Right cardiac atrium (tissue), 5 donors: ENCODE measurements around the gene TMEM106C. TPM values are rescaled to one million over a fixed set of nuclear protein-coding genes. Genes with fewer than 3 reads are reported as not detected.
A peak's percentile ranks its signal among the peaks of the same experiment; 100 is the strongest.

Experiments used
- ATAC-seq, 2 donors: fragments of 200-7000 bp; cut with Tn5 transposase; one replicate each; pipeline versions ENCODE4 v1.8.0 to v1.9.1; 2020; ENCODE audit warnings: moderate library complexity in 2 of 2, mild to moderate bottlenecking in 1 of 2
- DNase-seq, 3 donors: peaks; one replicate each; pipeline ENCODE4 v3.0.0-alpha.2; 2020
- H3K27ac ChIP-seq: one replicate; pipeline ENCODE4 v1.5.1; 2013; ENCODE audit warnings: mild to moderate bottlenecking, low read length, control low read depth, moderate library complexity
- H3K27me3 ChIP-seq: one replicate; pipeline ENCODE4 v1.6.1; 2013; ENCODE audit not compliant: control insufficient read depth, insufficient read depth
- H3K4me1 ChIP-seq: one replicate; pipeline ENCODE4 v1.6.1; 2013; ENCODE audit warnings: low read length; ENCODE audit not compliant: control insufficient read depth, insufficient read depth
- H3K4me3 ChIP-seq: one replicate; pipeline ENCODE4 v1.5.1; 2013; ENCODE audit warnings: low read length, control low read depth
- H3K9me3 ChIP-seq: one replicate; pipeline ENCODE4 v1.6.1; 2013; ENCODE audit warnings: low read length; ENCODE audit not compliant: control insufficient read depth
- WGBS: extraction: QIAGEN DNeasy Blood & Tissue Kit; methylation state at CpG from one replicate; pipeline ENCODE4 v1.1.7; 2013; 5-methylcytosine and 5-hydroxymethylcytosine counted together
- intact Hi-C, 4 donors: fragments of 100-400 bp; cut with DNase I; formaldehyde crosslinking; loops; one replicate each; pipeline versions ENCODE4 v1.11.0 to v1.14.0; 2022 to 2023
- polyA plus RNA-seq: library from polyadenylated mRNA; stranded (reverse); fragments of 200-250 nt; gene quantifications from one replicate; pipeline ENCODE4 v1.2.3, GENCODE V29; 2013
- total RNA-seq, 4 donors: library from RNA; stranded (reverse); fragmentation: NEBNext Ultra II Directional; extraction: Animal tissue kit (Norgen Biotek cat#: 25700); gene quantifications; one replicate each; pipeline ENCODE4 v1.2.1, GENCODE V29; 2021
- donor health status: healthy with polysubstance abuse.
- donor health status: DM: no; HTN: yes; CAD: no.
- donor health status: DM: no; HTN: no; CAD: no.
- donor health status: DM: no; HTN: yes; CAD: no; lungs with severe emphysema.
- donor health status: DM: yes; HTN: yes; CAD: no.

TMEM106C gene
- total and polyA plus RNA-seq, 5 donors: 67.8 to 85.7 (median 73.0) TPM

GRCh38 chr12:48008349-48008748 lies 45.0 kb downstream of the TMEM106C start:
- H3K27me3 ChIP-seq: no peaks in the 10 kb centered on the region
- no peak overlapping the region for H3K4me3 ChIP-seq

GRCh38 chr12:48008950-48009349 lies 45.6 kb downstream of the TMEM106C start:
- Histone ChIP-seq H3K27me3 (no peaks in the 10 kb centered on the region), H3K27ac (no peak overlapping the region), H3K4me1 (no peaks in the 10 kb centered on the region), H3K9me3 (no peaks in the 10 kb centered on the region), H3K4me3 (no peak overlapping the region)
- intact Hi-C loops: no loop called here
- WGBS: 75% methylated on average over 4 of the region's 4 CpGs
- DNase-seq: no peak
- no peak for ATAC-seq

More at GRCh38 chr12:48008349-48008748, 45.0 kb downstream of the TMEM106C start:
- DNase-seq (no peak), ATAC-seq (no peak)
- WGBS: 49% methylated on average over 2 of the region's 2 CpGs
- H3K9me3 ChIP-seq: no peaks in the 10 kb centered on the region
- no peak overlapping the region for H3K27ac ChIP-seq
- H3K4me1 ChIP-seq: no peaks in the 10 kb centered on the region
- intact Hi-C loops: no loop called here

GRCh38 chr12:48009471-48009870 lies 46.1 kb downstream of the TMEM106C start:
- H3K4me1 ChIP-seq: no peaks in the 10 kb centered on the region
- DNase-seq: no peak
- no peak for ATAC-seq
- 76% methylated on average over 1 of the region's 1 CpG for WGBS
- intact Hi-C loops: no loop called here
- no peak overlapping the region for H3K27ac ChIP-seq
- H3K27me3 ChIP-seq: no peaks in the 10 kb centered on the region
- no peak overlapping the region for H3K4me3 ChIP-seq
- H3K9me3 ChIP-seq: no peaks in the 10 kb centered on the region

GRCh38 chr12:48010366-48010970 lies 47.1 kb downstream of the TMEM106C start:
- H3K4me1 ChIP-seq: no peaks in the 10 kb centered on the region
- ATAC-seq (peak in 1 of 2 donors; percentile 29), DNase-seq (no peak)
- intact Hi-C loops: no loop called here
- no peaks in the 10 kb centered on the region for H3K27me3 ChIP-seq
- no peak overlapping the region for H3K27ac ChIP-seq
- WGBS: 67% methylated on average over 7 of the region's 7 CpGs
- H3K4me3 ChIP-seq: no peak overlapping the region
- H3K9me3 ChIP-seq: no peaks in the 10 kb centered on the region

GRCh38 chr12:48012070-48012469 lies 48.7 kb downstream of the TMEM106C start:
- H3K4me1 ChIP-seq: no peaks in the 10 kb centered on the region
- no peaks in the 10 kb centered on the region for H3K27me3 ChIP-seq
- no peaks in the 10 kb centered on the region for H3K9me3 ChIP-seq
- WGBS: 72% methylated on average over 8 of the region's 8 CpGs
- no peak overlapping the region for H3K27ac ChIP-seq
- intact Hi-C loops: no loop called here
- H3K4me3 ChIP-seq: no peak overlapping the region
- DNase-seq (no peak), ATAC-seq (no peak)

- H3K4me3 ChIP-seq: no peak overlapping the region
- no peaks in the 10 kb centered on the region for H3K27me3 ChIP-seq
- no peak for DNase-seq
- no peak for ATAC-seq
- no peaks in the 10 kb centered on the region for H3K4me1 ChIP-seq
- intact Hi-C loops: no loop called here
- H3K9me3 ChIP-seq: no peaks in the 10 kb centered on the region
- 72% methylated on average over 2 of the region's 2 CpGs for WGBS
- no peak overlapping the region for H3K27ac ChIP-seq
These were observed 49.9 kb downstream of the TMEM106C start for GRCh38 chr12:48013287-48013686.

- 49% methylated on average over 1 of the region's 1 CpG for WGBS
- no peak for ATAC-seq
- Histone ChIP-seq H3K27ac (no peak overlapping the region), H3K27me3 (no peaks in the 10 kb centered on the region), H3K9me3 (no peaks in the 10 kb centered on the region), H3K4me1 (no peaks in the 10 kb centered on the region), H3K4me3 (no peak overlapping the region)
- intact Hi-C loops: no loop called here
- DNase-seq: no peak
These were observed 51.7 kb downstream of the TMEM106C start for GRCh38 chr12:48015129-48015528.

GRCh38 chr12:48015954-48016353 lies 52.6 kb downstream of the TMEM106C start:
- H3K9me3 ChIP-seq: no peaks in the 10 kb centered on the region
- no peaks in the 10 kb centered on the region for H3K4me1 ChIP-seq
- no peaks in the 10 kb centered on the region for H3K27me3 ChIP-seq
- no peak overlapping the region for H3K27ac ChIP-seq
- 89% methylated on average over 7 of the region's 7 CpGs for WGBS
- no peak for DNase-seq
- no peak overlapping the region for H3K4me3 ChIP-seq
- intact Hi-C loops: no loop called here
- ATAC-seq: no peak

GRCh38 chr12:48016373-48017020 lies 53.1 kb downstream of the TMEM106C start:
- Histone ChIP-seq H3K27me3 (no peaks in the 10 kb centered on the region), H3K9me3 (no peaks in the 10 kb centered on the region), H3K4me1 (no peaks in the 10 kb centered on the region), H3K27ac (no peak overlapping the region), H3K4me3 (no peak overlapping the region)
- ATAC-seq: no peak
- no peak for DNase-seq
- intact Hi-C loops: no loop called here
- WGBS: 67% methylated on average over 8 of the region's 8 CpGs

GRCh38 chr12:48017496-48017895 lies 54.1 kb downstream of the TMEM106C start:
- intact Hi-C loops: no loop called here
- Histone ChIP-seq H3K27me3 (no peaks in the 10 kb centered on the region), H3K27ac (no peak overlapping the region), H3K4me1 (peaks cover 2% of the 10 kb centered on the region), H3K9me3 (no peaks in the 10 kb centered on the region), H3K4me3 (no peak overlapping the region)
- ATAC-seq (no peak), DNase-seq (no peak)
- WGBS: 74% methylated on average over 5 of the region's 5 CpGs

GRCh38 chr12:48017921-48018617 lies 54.7 kb downstream of the TMEM106C start:
- Histone ChIP-seq H3K27me3 (no peaks in the 10 kb centered on the region), H3K27ac (no peak overlapping the region), H3K4me1 (peaks cover 2% of the 10 kb centered on the region), H3K4me3 (no peak overlapping the region), H3K9me3 (no peaks in the 10 kb centered on the region)
- no peak for ATAC-seq
- 81% methylated on average over 4 of the region's 4 CpGs for WGBS
- no peak for DNase-seq
- intact Hi-C loops: no loop called here
